SK-N-SH (cell line): ENCODE data around the gene FAAP20. TPM values are rescaled to one million over a fixed set of nuclear protein-coding genes. Genes with fewer than 3 reads are reported as not detected.
A peak's percentile ranks its signal among the peaks of the same experiment; 100 is the strongest.

Source experiments
- CTCF ChIA-PET: fragments of 300-600, 350-600 bp; formaldehyde crosslinking; extraction: SDS; loops from one replicate; lab custom pipeline; 2021; lab: Yijun Ruan, JAX
- POLR2A ChIA-PET: fragments of 350-600 bp; sonication (Branson Sonifier 250); formaldehyde crosslinking; extraction: SDS; loops from one replicate; lab custom pipeline; 2020; ENCODE audit warnings: antibody characterized with exemption, inconsistent platforms; lab: Yijun Ruan, JAX
- DNase-seq: peaks from one replicate; pipeline ENCODE4 v3.0.0; 2012
- H2AFZ ChIP-seq: fragments of 200-600 bp; sonication (generic); 2 replicates; pipeline ENCODE4 v1.8.1; 2016; ENCODE audit warnings: antibody characterized with exemption, mild to moderate bottlenecking, low read depth
- H3F3A ChIP-seq: fragments of 200-600 bp; sonication (generic); replicated peaks from 2 replicates; pipeline ENCODE3; 2016; ENCODE audit warnings: antibody characterized with exemption, mild to moderate bottlenecking; ENCODE audit not compliant: insufficient read depth
- H3K27ac ChIP-seq, 2 experiments: fragments of 200-500 bp in 1 of 2; fragments of 200-600 bp in 1 of 2; sonication (Bioruptor generic) in 1 of 2; sonication (generic), shearing (Covaris generic) in 1 of 2; 2 replicates each; pipeline versions ENCODE4 v1.5.1 to v1.6.1; 2014 to 2016; ENCODE audit warnings: low read depth in 2 of 2, inconsistent platforms in 1 of 2, low read length in 1 of 2, mild to moderate bottlenecking in 1 of 2, mixed read lengths in 1 of 2
- H3K27me3 ChIP-seq: fragments of 200-600 bp; sonication (generic), shearing (Covaris generic); 2 replicates; pipeline ENCODE4 v1.6.1; 2016; ENCODE audit warnings: mixed run types; ENCODE audit not compliant: insufficient read depth
- H3K36me3 ChIP-seq, 2 experiments: fragments of 200-500 bp in 1 of 2; fragments of 200-600 bp in 1 of 2; sonication (Bioruptor generic) in 1 of 2; sonication (generic) in 1 of 2; replicated peaks in 1 of 2; 2 replicates each; pipeline versions ENCODE3 to v1.5.1; 2014 to 2016; ENCODE audit warnings: low read length in 1 of 2, mild to moderate bottlenecking in 1 of 2; ENCODE audit not compliant: insufficient read depth in 2 of 2, control insufficient read depth in 1 of 2
- H3K4me1 ChIP-seq, 2 experiments: fragments of 200-500 bp in 1 of 2; fragments of 200-600 bp in 1 of 2; sonication (Bioruptor generic) in 1 of 2; sonication (generic), shearing (Covaris generic) in 1 of 2; 2 replicates each; pipeline versions ENCODE4 v1.5.1 to v1.6.1; 2014 to 2016; ENCODE audit warnings: low read depth in 1 of 2, low read length in 1 of 2, mixed run types in 1 of 2; ENCODE audit not compliant: insufficient read depth in 2 of 2, control insufficient read depth in 1 of 2
- H3K4me2 ChIP-seq: fragments of 200-600 bp; sonication (generic), shearing (Covaris generic); 2 replicates; pipeline ENCODE4 v1.6.1; 2017; ENCODE audit warnings: mixed run types
- H3K4me3 ChIP-seq, 2 experiments: fragments of 200-500 bp in 1 of 2; fragments of 200-600 bp in 1 of 2; sonication (Bioruptor generic) in 1 of 2; sonication (generic), shearing (Covaris generic) in 1 of 2; 2 replicates each; pipeline versions ENCODE4 v1.5.1 to v1.8.1; 2014 to 2016; ENCODE audit warnings: low read depth in 2 of 2, inconsistent platforms in 1 of 2, low read length in 1 of 2, mild to moderate bottlenecking in 1 of 2, mixed read lengths in 1 of 2, moderate library complexity in 1 of 2
- H3K79me2 ChIP-seq: fragments of 200-600 bp; sonication (generic); 2 replicates; pipeline ENCODE4 v1.8.1; 2017; ENCODE audit warnings: mild to moderate bottlenecking; ENCODE audit not compliant: insufficient read depth
- H3K9ac ChIP-seq: fragments of 200-600 bp; sonication (generic); 2 replicates; pipeline ENCODE4 v1.6.1; 2017; ENCODE audit warnings: mixed run types
- H3K9me2 ChIP-seq: fragments of 200-600 bp; sonication (generic); 2 replicates; pipeline ENCODE4 v1.6.1; 2017; ENCODE audit warnings: mixed run types
- H3K9me3 ChIP-seq: fragments of 200-600 bp; sonication (generic); 2 replicates; pipeline ENCODE4 v1.6.1; 2017; ENCODE audit warnings: mixed run types, mild to moderate bottlenecking, moderate library complexity
- H4K20me1 ChIP-seq: fragments of 200-600 bp; sonication (generic); 2 replicates; pipeline ENCODE4 v1.6.1; 2017; ENCODE audit warnings: mild to moderate bottlenecking, mixed run types; ENCODE audit not compliant: insufficient read depth
- CHD2 ChIP-seq: fragments of 150-350 bp; IDR thresholded peaks from 2 replicates; pipeline ENCODE4 v1.6.1; 2018; ENCODE audit warnings: low read length; ENCODE audit not compliant: partially characterized antibody
- FOSL2 ChIP-seq: IDR thresholded peaks from 2 replicates; pipeline ENCODE4 v1.4.0; 2012; ENCODE audit warnings: low read depth, mild to moderate bottlenecking, moderate library complexity, borderline replicate concordance
- FOXJ3 ChIP-seq: sonication (generic); formaldehyde crosslinking; IDR thresholded peaks from 2 replicates; pipeline ENCODE4 v1.5.1; 2020; ENCODE audit warnings: mild to moderate bottlenecking, missing genetic modification reagents
- FOXM1 ChIP-seq: IDR thresholded peaks from 2 replicates; pipeline ENCODE4 v1.4.0; 2012; ENCODE audit warnings: low read depth, mild to moderate bottlenecking
- NRF1 ChIP-seq: IDR thresholded peaks from 2 replicates; pipeline ENCODE4 v1.6.1; 2012; ENCODE audit warnings: low read depth, mild to moderate bottlenecking, low read length
- RAD21 ChIP-seq: IDR thresholded peaks from 2 replicates; pipeline ENCODE4 v1.6.1; 2012; ENCODE audit warnings: mild to moderate bottlenecking, low read length
- RFX5 ChIP-seq: IDR thresholded peaks from 2 replicates; pipeline ENCODE4 v1.6.1; 2012; ENCODE audit warnings: mild to moderate bottlenecking, improper control_type of control experiment, low read length
- SIN3A ChIP-seq: IDR thresholded peaks from 2 replicates; pipeline ENCODE4 v1.6.1; 2012; ENCODE audit warnings: low read depth, mild to moderate bottlenecking, low read length, moderate library complexity, borderline replicate concordance
- TCF12 ChIP-seq: IDR thresholded peaks from 2 replicates; pipeline ENCODE4 v1.4.0; 2012
- TEAD4 ChIP-seq: IDR thresholded peaks from 2 replicates; pipeline ENCODE4 v1.4.0; 2012; ENCODE audit warnings: mild to moderate bottlenecking, borderline replicate concordance; ENCODE audit not compliant: insufficient read depth
- YY1 ChIP-seq: IDR thresholded peaks from 2 replicates; pipeline ENCODE4 v1.4.0; 2012; ENCODE audit warnings: low read depth, mild to moderate bottlenecking
- WGBS: methylation state at CpG from one replicate; pipeline ENCODE4 v1.1.6; 2017; ENCODE audit warnings: low lambda C conversion rate; 5-methylcytosine and 5-hydroxymethylcytosine counted together
- polyA plus RNA-seq, 3 experiments: library from polyadenylated mRNA; depleted of rRNA; stranded (reverse); fragments of >200 nt; gene quantifications; 2 replicates each; pipeline ENCODE4 v1.2.3, GENCODE V29; 2012
- TF ChIP-seq, protein P1 (sequence below): fragments of 200-600 bp; sonication (generic); IDR thresholded peaks from 2 replicates; pipeline ENCODE4 v1.6.1; 2017; ENCODE audit warnings: antibody characterized with exemption, mild to moderate bottlenecking, moderate library complexity
- TF ChIP-seq, protein P2 (sequence below): IDR thresholded peaks from 2 replicates; pipeline ENCODE4 v1.6.1; 2012; ENCODE audit warnings: mild to moderate bottlenecking, low read depth, low read length, moderate library complexity

FAAP20 gene
- polyA plus RNA-seq, 1 of the 3 experiments (the other 2 are of a cell fraction) = 58.3 TPM

DNA sequence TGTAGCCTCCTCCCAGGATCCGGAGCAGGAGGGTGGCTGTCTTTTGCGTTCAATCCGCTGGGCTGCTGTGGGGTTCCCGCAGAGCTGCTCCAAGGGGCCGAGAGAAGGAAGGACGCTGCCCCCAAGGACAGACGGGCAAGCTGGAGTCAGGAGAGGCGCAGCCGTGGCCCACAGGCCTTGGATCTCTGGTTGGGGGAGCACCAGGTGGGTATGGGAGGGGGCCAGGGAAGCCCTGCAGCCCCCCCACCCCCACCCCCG lies 17.6 kb upstream of the FAAP20 start:
- peaks cover 11% of the 10 kb centered on the region for H3F3A ChIP-seq
- peaks cover 19 to 41% of the 10 kb centered on the region in 2 experiments; a peak in 2 of 4 replicates for H3K4me1 ChIP-seq
- H3K4me2 ChIP-seq = peak overlapping the region; percentile 24; the same call in 1 of the 2 replicates
- no peaks in the 10 kb centered on the region for H3K9me3 ChIP-seq
- H3K4me3 ChIP-seq = no peak overlapping the region
- H2AFZ ChIP-seq = no peak overlapping the region
- peak overlapping the region; percentile 46; the same call in 1 of the 2 replicates for H3K9ac ChIP-seq
- no peaks in the 10 kb centered on the region for H3K9me2 ChIP-seq
- POLR2A ChIA-PET = no interaction called here
- peak overlapping the region; percentile 9 to 84; a peak in 2 of 4 replicates for H3K27ac ChIP-seq
- H3K27me3 ChIP-seq = no peaks in the 10 kb centered on the region
- DNase-seq = no peak
- no peaks in the 10 kb centered on the region for H3K36me3 ChIP-seq
- H4K20me1 ChIP-seq = no peaks in the 10 kb centered on the region
- CTCF ChIA-PET = interaction anchor here (1.4 to 1.9 kb wide), 3 partner anchors 17 to 114 kb away, joined by 5 to 10 read pairs (median 6); partner anchors contain the start of gene FAAP20
- no peaks in the 10 kb centered on the region for H3K79me2 ChIP-seq
- 80% methylated on average over 8 of the region's 10 CpGs for WGBS
- TF ChIP-seq, protein P1, sequence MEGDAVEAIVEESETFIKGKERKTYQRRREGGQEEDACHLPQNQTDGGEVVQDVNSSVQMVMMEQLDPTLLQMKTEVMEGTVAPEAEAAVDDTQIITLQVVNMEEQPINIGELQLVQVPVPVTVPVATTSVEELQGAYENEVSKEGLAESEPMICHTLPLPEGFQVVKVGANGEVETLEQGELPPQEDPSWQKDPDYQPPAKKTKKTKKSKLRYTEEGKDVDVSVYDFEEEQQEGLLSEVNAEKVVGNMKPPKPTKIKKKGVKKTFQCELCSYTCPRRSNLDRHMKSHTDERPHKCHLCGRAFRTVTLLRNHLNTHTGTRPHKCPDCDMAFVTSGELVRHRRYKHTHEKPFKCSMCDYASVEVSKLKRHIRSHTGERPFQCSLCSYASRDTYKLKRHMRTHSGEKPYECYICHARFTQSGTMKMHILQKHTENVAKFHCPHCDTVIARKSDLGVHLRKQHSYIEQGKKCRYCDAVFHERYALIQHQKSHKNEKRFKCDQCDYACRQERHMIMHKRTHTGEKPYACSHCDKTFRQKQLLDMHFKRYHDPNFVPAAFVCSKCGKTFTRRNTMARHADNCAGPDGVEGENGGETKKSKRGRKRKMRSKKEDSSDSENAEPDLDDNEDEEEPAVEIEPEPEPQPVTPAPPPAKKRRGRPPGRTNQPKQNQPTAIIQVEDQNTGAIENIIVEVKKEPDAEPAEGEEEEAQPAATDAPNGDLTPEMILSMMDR = no peak
- no peak for TF ChIP-seq YY1
- TF ChIP-seq, protein P2, sequence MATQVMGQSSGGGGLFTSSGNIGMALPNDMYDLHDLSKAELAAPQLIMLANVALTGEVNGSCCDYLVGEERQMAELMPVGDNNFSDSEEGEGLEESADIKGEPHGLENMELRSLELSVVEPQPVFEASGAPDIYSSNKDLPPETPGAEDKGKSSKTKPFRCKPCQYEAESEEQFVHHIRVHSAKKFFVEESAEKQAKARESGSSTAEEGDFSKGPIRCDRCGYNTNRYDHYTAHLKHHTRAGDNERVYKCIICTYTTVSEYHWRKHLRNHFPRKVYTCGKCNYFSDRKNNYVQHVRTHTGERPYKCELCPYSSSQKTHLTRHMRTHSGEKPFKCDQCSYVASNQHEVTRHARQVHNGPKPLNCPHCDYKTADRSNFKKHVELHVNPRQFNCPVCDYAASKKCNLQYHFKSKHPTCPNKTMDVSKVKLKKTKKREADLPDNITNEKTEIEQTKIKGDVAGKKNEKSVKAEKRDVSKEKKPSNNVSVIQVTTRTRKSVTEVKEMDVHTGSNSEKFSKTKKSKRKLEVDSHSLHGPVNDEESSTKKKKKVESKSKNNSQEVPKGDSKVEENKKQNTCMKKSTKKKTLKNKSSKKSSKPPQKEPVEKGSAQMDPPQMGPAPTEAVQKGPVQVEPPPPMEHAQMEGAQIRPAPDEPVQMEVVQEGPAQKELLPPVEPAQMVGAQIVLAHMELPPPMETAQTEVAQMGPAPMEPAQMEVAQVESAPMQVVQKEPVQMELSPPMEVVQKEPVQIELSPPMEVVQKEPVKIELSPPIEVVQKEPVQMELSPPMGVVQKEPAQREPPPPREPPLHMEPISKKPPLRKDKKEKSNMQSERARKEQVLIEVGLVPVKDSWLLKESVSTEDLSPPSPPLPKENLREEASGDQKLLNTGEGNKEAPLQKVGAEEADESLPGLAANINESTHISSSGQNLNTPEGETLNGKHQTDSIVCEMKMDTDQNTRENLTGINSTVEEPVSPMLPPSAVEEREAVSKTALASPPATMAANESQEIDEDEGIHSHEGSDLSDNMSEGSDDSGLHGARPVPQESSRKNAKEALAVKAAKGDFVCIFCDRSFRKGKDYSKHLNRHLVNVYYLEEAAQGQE = no peak

DNA sequence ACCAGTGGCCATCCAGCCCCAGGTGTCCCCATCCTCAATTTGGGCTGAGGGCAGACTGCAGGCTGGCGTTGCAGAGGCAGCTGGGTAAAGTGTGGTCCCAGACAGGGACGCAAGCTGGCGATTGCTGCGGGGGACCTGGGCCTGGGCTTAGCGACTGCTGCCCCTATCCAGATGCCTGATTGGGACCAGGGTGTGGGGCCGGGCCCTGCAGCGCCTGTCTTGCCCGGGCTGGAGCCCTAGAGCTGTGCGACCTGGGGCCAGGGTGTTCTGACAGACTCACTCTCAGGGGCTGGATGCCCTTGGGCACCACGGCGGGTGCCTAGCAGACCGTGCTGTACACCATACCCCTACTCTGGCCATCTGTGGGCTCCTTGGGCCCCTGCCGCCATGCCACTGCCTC lies 16.2 kb upstream of the FAAP20 start:
- Histone ChIP-seq H3K36me3 (no peaks in the 10 kb centered on the region), H3K9me2 (no peaks in the 10 kb centered on the region), H3K4me3 (no peak overlapping the region), H3K27me3 (no peaks in the 10 kb centered on the region), H3K27ac (no peak overlapping the region), H3K9ac (no peak overlapping the region), H3K9me3 (no peaks in the 10 kb centered on the region), H3K4me2 (no peak overlapping the region), H2AFZ (no peak overlapping the region), H3F3A (peaks cover 11% of the 10 kb centered on the region), H3K4me1 (peaks cover 20 to 43% of the 10 kb centered on the region in 2 experiments; a peak in 2 of 4 replicates), H3K79me2 (no peaks in the 10 kb centered on the region), H4K20me1 (no peaks in the 10 kb centered on the region)
- no peak for TF ChIP-seq TEAD4
- TF ChIP-seq, protein P1 = no peak
- TF ChIP-seq YY1 = no peak
- no peak for TF ChIP-seq FOXJ3
- TF ChIP-seq CHD2 = no peak
- TF ChIP-seq NRF1 = no peak
- TF ChIP-seq RAD21 = no peak
- no peak for TF ChIP-seq FOXM1
- TF ChIP-seq FOSL2 = no peak
- no peak for TF ChIP-seq SIN3A
- no peak for TF ChIP-seq TCF12
- TF ChIP-seq RFX5 = no peak
- POLR2A ChIA-PET = no interaction called here
- CTCF ChIA-PET = interaction anchor here (1.4 to 1.6 kb wide), 2 partner anchors 18 to 116 kb away, joined by 3 to 5 read pairs; no protein-coding TSS in a partner anchor
- no peak for DNase-seq
- WGBS = 94% methylated on average over 7 of the region's 13 CpGs
